Measurements from ENCODE around the gene KRT83.
"Not testable (repeated sequence)": the region's sequence is repeated elsewhere in the genome, so short reads cannot be mapped to it uniquely, and the experiment has no call there.

The KRT83 gene

DNA sequence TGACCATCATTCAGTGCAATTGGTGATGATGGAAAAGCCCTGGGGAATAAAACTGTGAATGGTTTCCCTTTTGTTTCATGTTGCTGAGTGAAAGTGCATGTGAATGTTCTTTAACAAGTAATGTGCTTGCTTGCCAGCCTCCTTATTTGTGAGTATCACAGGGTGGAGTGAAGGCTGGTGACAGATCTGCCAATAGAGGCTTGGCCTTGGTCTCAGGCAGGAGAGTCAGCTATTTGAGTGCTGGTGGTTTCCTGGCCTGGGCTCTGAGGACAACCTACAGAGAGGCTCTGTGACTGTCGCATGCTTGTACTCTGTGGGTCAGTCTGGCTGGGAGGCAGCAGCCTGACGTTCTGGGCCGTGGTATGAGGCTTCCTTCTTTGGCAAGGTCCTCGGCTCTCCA lies 25.4 kb upstream of the KRT83 start:
- Histone ChIP-seq H3K4me2 (ENCODE audit: low read length) (no peak overlapping the region), H2AFZ (ENCODE audit: low read depth, low read length) (no peak overlapping the region), H3K27me3 (ENCODE audit: low read depth, low read length) (peaks cover 39% of the 10 kb centered on the region), H4K20me1 (ENCODE audit: insufficient read depth, low read length) (no peaks in the 10 kb centered on the region), H3K79me2 (ENCODE audit: low read length) (no peaks in the 10 kb centered on the region), H3K4me3 (ENCODE audit: low read length) (no peak overlapping the region), H3K9ac (ENCODE audit: low read length) (no peak overlapping the region), H3K4me1 (ENCODE audit: low read length) (no peaks in the 10 kb centered on the region), H3K9me3 (ENCODE audit: insufficient read depth, low read length) (no peaks in the 10 kb centered on the region), H3K36me3 (replicated peaks; ENCODE audit: low read depth, low read length) (no peaks in the 10 kb centered on the region), H3K27ac (ENCODE audit: low read length) (no peak overlapping the region)
- no peak for TF ChIP-seq EZH2phosphoT487 (IDR thresholded peaks at IDR 0.05; ENCODE audit: low read depth)
- TF ChIP-seq, protein P1, sequence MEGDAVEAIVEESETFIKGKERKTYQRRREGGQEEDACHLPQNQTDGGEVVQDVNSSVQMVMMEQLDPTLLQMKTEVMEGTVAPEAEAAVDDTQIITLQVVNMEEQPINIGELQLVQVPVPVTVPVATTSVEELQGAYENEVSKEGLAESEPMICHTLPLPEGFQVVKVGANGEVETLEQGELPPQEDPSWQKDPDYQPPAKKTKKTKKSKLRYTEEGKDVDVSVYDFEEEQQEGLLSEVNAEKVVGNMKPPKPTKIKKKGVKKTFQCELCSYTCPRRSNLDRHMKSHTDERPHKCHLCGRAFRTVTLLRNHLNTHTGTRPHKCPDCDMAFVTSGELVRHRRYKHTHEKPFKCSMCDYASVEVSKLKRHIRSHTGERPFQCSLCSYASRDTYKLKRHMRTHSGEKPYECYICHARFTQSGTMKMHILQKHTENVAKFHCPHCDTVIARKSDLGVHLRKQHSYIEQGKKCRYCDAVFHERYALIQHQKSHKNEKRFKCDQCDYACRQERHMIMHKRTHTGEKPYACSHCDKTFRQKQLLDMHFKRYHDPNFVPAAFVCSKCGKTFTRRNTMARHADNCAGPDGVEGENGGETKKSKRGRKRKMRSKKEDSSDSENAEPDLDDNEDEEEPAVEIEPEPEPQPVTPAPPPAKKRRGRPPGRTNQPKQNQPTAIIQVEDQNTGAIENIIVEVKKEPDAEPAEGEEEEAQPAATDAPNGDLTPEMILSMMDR (IDR thresholded peaks at IDR 0.05; ENCODE audit: low read depth, low read length) = no peak

DNA sequence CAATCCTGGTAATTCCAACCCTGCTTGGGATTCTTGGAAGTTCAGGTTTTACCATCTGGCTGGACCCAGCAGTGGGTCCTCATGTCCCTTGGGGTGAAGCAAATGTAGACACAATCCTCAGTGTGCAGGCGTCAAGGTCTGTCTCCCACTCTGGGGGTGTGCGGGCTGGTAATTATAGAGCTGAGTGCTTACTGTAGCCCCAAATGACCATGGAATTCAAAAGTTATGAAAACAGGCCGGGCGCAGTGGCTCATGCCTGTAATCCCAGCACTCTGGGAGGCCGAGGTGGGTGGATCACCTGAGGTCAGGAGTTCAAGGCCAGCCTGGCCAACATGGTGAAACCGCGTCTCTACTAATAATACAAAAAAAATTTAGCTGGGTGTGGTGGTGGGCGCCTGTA lies 23.8 kb upstream of the KRT83 start:
- H3K27ac ChIP-seq (ENCODE audit: low read length); H3K36me3 ChIP-seq (replicated peaks; ENCODE audit: low read depth, low read length); H3K4me2 ChIP-seq (ENCODE audit: low read length): not testable (repeated sequence)

DNA sequence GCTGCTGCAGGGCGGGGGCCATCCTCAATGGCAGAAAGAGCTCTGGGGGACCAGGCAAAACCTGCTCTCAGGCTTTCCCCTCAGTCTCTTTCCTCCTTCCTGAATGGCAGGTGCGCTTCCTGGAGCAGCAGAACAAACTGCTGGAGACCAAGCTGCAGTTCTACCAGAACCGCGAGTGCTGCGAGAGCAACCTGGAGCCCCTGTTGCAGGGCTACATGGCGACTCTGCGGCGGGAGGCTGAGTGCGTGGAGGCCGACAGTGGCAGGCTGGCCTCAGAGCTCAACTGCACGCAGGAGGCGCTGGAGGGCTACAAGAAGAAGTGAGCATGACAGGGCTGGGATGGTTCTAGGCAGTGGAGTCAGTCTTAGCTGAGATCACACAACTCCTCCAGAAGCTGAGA lies 22.9 kb upstream of the KRT83 start:
- TF ChIP-seq, protein P1 (IDR thresholded peaks at IDR 0.05; ENCODE audit: low read depth, low read length) = no peak
- no peak for TF ChIP-seq EZH2phosphoT487 (IDR thresholded peaks at IDR 0.05; ENCODE audit: low read depth)

More for the DNA sequence above, 23.8 kb upstream of the KRT83 start:
- peaks cover 32% of the 10 kb centered on the region for H3K27me3 ChIP-seq (ENCODE audit: low read depth, low read length)
- not testable (repeated sequence) for H3K9ac ChIP-seq (ENCODE audit: low read length); H3K4me3 ChIP-seq (ENCODE audit: low read length); H3K9me3 ChIP-seq (ENCODE audit: insufficient read depth, low read length); H3K4me1 ChIP-seq (ENCODE audit: low read length); H2AFZ ChIP-seq (ENCODE audit: low read depth, low read length); H4K20me1 ChIP-seq (ENCODE audit: insufficient read depth, low read length); H3K79me2 ChIP-seq (ENCODE audit: low read length)

GRCh38 chr12:52343550-52343949 lies 22.4 kb upstream of the KRT83 start:
- H3K9ac ChIP-seq (ENCODE audit: low read length) = no peak overlapping the region
- H3K27me3 ChIP-seq (ENCODE audit: low read depth, low read length) = peaks cover 21% of the 10 kb centered on the region; the same call in 1 of the 2 replicates
- no peaks in the 10 kb centered on the region for H4K20me1 ChIP-seq (ENCODE audit: insufficient read depth, low read length)
- no peaks in the 10 kb centered on the region for H3K36me3 ChIP-seq (replicated peaks; ENCODE audit: low read depth, low read length)
- TF ChIP-seq, protein P1 (IDR thresholded peaks at IDR 0.05; ENCODE audit: low read depth, low read length) = no peak
- TF ChIP-seq EZH2phosphoT487 (IDR thresholded peaks at IDR 0.05; ENCODE audit: low read depth) = no peak
- no peaks in the 10 kb centered on the region for H3K9me3 ChIP-seq (ENCODE audit: insufficient read depth, low read length)
- no peak overlapping the region for H3K4me2 ChIP-seq (ENCODE audit: low read length)
- no peaks in the 10 kb centered on the region for H3K79me2 ChIP-seq (ENCODE audit: low read length)
- no peaks in the 10 kb centered on the region for H3K4me1 ChIP-seq (ENCODE audit: low read length)
- H2AFZ ChIP-seq (ENCODE audit: low read depth, low read length) = no peak overlapping the region
- H3K4me3 ChIP-seq (ENCODE audit: low read length) = no peak overlapping the region
- no peak overlapping the region for H3K27ac ChIP-seq (ENCODE audit: low read length)

More for the DNA sequence above, 22.9 kb upstream of the KRT83 start:
- Histone ChIP-seq H3K4me1 (ENCODE audit: low read length) (no peaks in the 10 kb centered on the region), H3K27me3 (ENCODE audit: low read depth, low read length) (peaks cover 26% of the 10 kb centered on the region), H3K79me2 (ENCODE audit: low read length) (no peaks in the 10 kb centered on the region), H3K4me3 (ENCODE audit: low read length) (no peak overlapping the region), H3K36me3 (replicated peaks; ENCODE audit: low read depth, low read length) (no peaks in the 10 kb centered on the region), H2AFZ (ENCODE audit: low read depth, low read length) (no peak overlapping the region), H3K9ac (ENCODE audit: low read length) (no peak overlapping the region), H3K9me3 (ENCODE audit: insufficient read depth, low read length) (no peaks in the 10 kb centered on the region), H3K4me2 (ENCODE audit: low read length) (no peak overlapping the region), H4K20me1 (ENCODE audit: insufficient read depth, low read length) (no peaks in the 10 kb centered on the region), H3K27ac (ENCODE audit: low read length) (no peak overlapping the region)
